Measurements from ENCODE around the gene MPP4. TPM values are rescaled to one million over a fixed set of nuclear protein-coding genes. Genes with fewer than 3 reads are reported as not detected.

The MPP4 gene
- total RNA-seq, 1 donor from 2014 or later = not detected

GRCh38 chr2:201707753-201708152, 9.3 kb upstream of the MPP4 start:
- CTCF ChIA-PET = interaction anchor here (0.6 kb wide), 1 partner anchor 12 kb away, joined by 3 read pairs; no protein-coding TSS in a partner anchor
- Mint-ChIP-seq H3K9me3 (no peaks in the 10 kb centered on the region), H3K27ac (no peak overlapping the region), H3K4me3 (no peak overlapping the region), H3K4me1 (no peaks in the 10 kb centered on the region), H3K27me3 (no peaks in the 10 kb centered on the region), H3K36me3 (ENCODE audit: low read depth) (peaks cover 50% of the 10 kb centered on the region)
- ATAC-seq (ENCODE audit: low read depth) (no peak), DNase-seq (no peak)
- POLR2A ChIA-PET = no interaction called here
- intact Hi-C loops (cut with micrococcal nuclease) = no loop called here
- TF ChIP-seq CTCF (IDR thresholded peaks at IDR 0.05) = no peak

- Mint-ChIP-seq H3K4me1 (no peaks in the 10 kb centered on the region), H3K36me3 (ENCODE audit: low read depth) (peaks cover 50% of the 10 kb centered on the region), H3K27ac (no peak overlapping the region), H3K27me3 (no peaks in the 10 kb centered on the region), H3K9me3 (no peaks in the 10 kb centered on the region), H3K4me3 (no peak overlapping the region)
- DNase-seq = no peak
- intact Hi-C loops (cut with micrococcal nuclease) = no loop called here
- ChIA-PET CTCF (no interaction called here), POLR2A (no interaction called here)
- no peak for TF ChIP-seq CTCF (IDR thresholded peaks at IDR 0.05)
- no peak for ATAC-seq (ENCODE audit: low read depth)
Observed at GRCh38 chr2:201707142-201707541, 8.7 kb upstream of the MPP4 start.

GRCh38 chr2:201704536-201704935, 6.1 kb upstream of the MPP4 start:
- ATAC-seq (ENCODE audit: low read depth) = no peak
- H3K27ac Mint-ChIP-seq = no peak overlapping the region
- no peak for TF ChIP-seq CTCF (IDR thresholded peaks at IDR 0.05)
- H3K36me3 Mint-ChIP-seq (ENCODE audit: low read depth) = peaks cover 45% of the 10 kb centered on the region
- H3K4me1 Mint-ChIP-seq = no peaks in the 10 kb centered on the region
- H3K27me3 Mint-ChIP-seq = no peaks in the 10 kb centered on the region
- intact Hi-C loops (cut with micrococcal nuclease) = no loop called here
- H3K4me3 Mint-ChIP-seq = no peak overlapping the region
- no peak for DNase-seq
- CTCF ChIA-PET = no interaction called here
- POLR2A ChIA-PET = no interaction called here
- H3K9me3 Mint-ChIP-seq = no peaks in the 10 kb centered on the region

GRCh38 chr2:201701646-201702045, 3.2 kb upstream of the MPP4 start:
- ChIA-PET POLR2A (no interaction called here), CTCF (no interaction called here)
- Mint-ChIP-seq H3K4me3 (no peak overlapping the region), H3K36me3 (ENCODE audit: low read depth) (peaks cover 28% of the 10 kb centered on the region), H3K27me3 (no peaks in the 10 kb centered on the region), H3K4me1 (no peaks in the 10 kb centered on the region), H3K27ac (no peak overlapping the region), H3K9me3 (no peaks in the 10 kb centered on the region)
- ATAC-seq (ENCODE audit: low read depth) (no peak), DNase-seq (no peak)
- intact Hi-C loops (cut with micrococcal nuclease) = no loop called here
- no peak for TF ChIP-seq CTCF (IDR thresholded peaks at IDR 0.05)

GRCh38 chr2:201699416-201699815, 972 bp upstream of the MPP4 start:
- H3K27ac Mint-ChIP-seq = no peak overlapping the region
- H3K4me3 Mint-ChIP-seq = no peak overlapping the region
- TF ChIP-seq CTCF (IDR thresholded peaks at IDR 0.05) = no peak
- DNase-seq (no peak), ATAC-seq (ENCODE audit: low read depth) (no peak)
- H3K9me3 Mint-ChIP-seq = no peaks in the 10 kb centered on the region
- H3K27me3 Mint-ChIP-seq = no peaks in the 10 kb centered on the region
- peaks cover 19% of the 10 kb centered on the region for H3K36me3 Mint-ChIP-seq (ENCODE audit: low read depth)
- POLR2A ChIA-PET = no interaction called here
- no peaks in the 10 kb centered on the region for H3K4me1 Mint-ChIP-seq
- CTCF ChIA-PET = no interaction called here
- intact Hi-C loops (cut with micrococcal nuclease) = no loop called here
